NCI-H2081 (cell line): Measurements from ENCODE around the gene DHRS2.

Experiments
- DNase-seq, 2 experiments: peaks; one replicate each; lab custom pipeline; 2025; lab: John Stamatoyannopoulos, UW

The DHRS2 gene

GRCh38 chr14:23612802-23613201 is 23.4 kb upstream of the DHRS2 start:
- no peak for DNase-seq

- no peak for DNase-seq
Measured at GRCh38 chr14:23613242-23614070, 22.7 kb upstream of the DHRS2 start.

- no peak for DNase-seq
Measured at GRCh38 chr14:23614395-23614828, 21.8 kb upstream of the DHRS2 start.

- no peak for DNase-seq
Measured at GRCh38 chr14:23615856-23616255, 20.3 kb upstream of the DHRS2 start.

GRCh38 chr14:23617539-23617938 is 18.6 kb upstream of the DHRS2 start:
- no peak for DNase-seq

- DNase-seq = no peak
Measured at GRCh38 chr14:23618415-23618988, 17.7 kb upstream of the DHRS2 start.

- no peak for DNase-seq
Measured at GRCh38 chr14:23620177-23620702, 15.9 kb upstream of the DHRS2 start.

- no peak for DNase-seq
Measured at GRCh38 chr14:23621204-23621931, 14.8 kb upstream of the DHRS2 start.

- no peak for DNase-seq
Measured at GRCh38 chr14:23621932-23622730, 14.0 kb upstream of the DHRS2 start.

GRCh38 chr14:23622990-23623389 is 13.2 kb upstream of the DHRS2 start:
- DNase-seq = no peak

GRCh38 chr14:23623962-23624361 is 12.2 kb upstream of the DHRS2 start:
- DNase-seq = no peak

GRCh38 chr14:23624830-23625404 is 11.2 kb upstream of the DHRS2 start:
- no peak for DNase-seq

- no peak for DNase-seq
Measured at GRCh38 chr14:23626946-23627345, 9.2 kb upstream of the DHRS2 start.

GRCh38 chr14:23627961-23628360 is 8.2 kb upstream of the DHRS2 start:
- no peak for DNase-seq

GRCh38 chr14:23629204-23629603 is 7.0 kb upstream of the DHRS2 start:
- no peak for DNase-seq

GRCh38 chr14:23629832-23630396 is 6.2 kb upstream of the DHRS2 start:
- no peak for DNase-seq

- no peak for DNase-seq
Measured at GRCh38 chr14:23630687-23631086, 5.5 kb upstream of the DHRS2 start.

- DNase-seq = no peak
Measured at GRCh38 chr14:23631234-23631633, 4.9 kb upstream of the DHRS2 start.

GRCh38 chr14:23631702-23632460 is 4.3 kb upstream of the DHRS2 start:
- DNase-seq = peak; percentile 44 to 54

GRCh38 chr14:23632461-23633159 is 3.6 kb upstream of the DHRS2 start:
- DNase-seq = no peak
